ENCODE data around the gene CORO2B. TPM values are rescaled to one million over a fixed set of nuclear protein-coding genes. Genes with fewer than 3 reads are reported as not detected.

Gene CORO2B
- total and polyA plus RNA-seq, 8 donors, result 3.0 to 27.7 (median 21.0) TPM

GRCh38 chr15:68612503-68612902 lies 33.7 kb downstream of the CORO2B start:
- Histone ChIP-seq H3K9me3 (no peaks in the 10 kb centered on the region), H3K36me3 (no peaks in the 10 kb centered on the region), H3K27ac (no peak overlapping the region), H3K27me3 (no peaks in the 10 kb centered on the region), H3K4me1 (peaks cover 6 to 9% of the 10 kb centered on the region in 2 donors), H3K4me3 (no peak overlapping the region)
- intact Hi-C loops (cut with DNase I), result no loop called here
- ATAC-seq (no peak), DNase-seq (no peak)
- TF ChIP-seq, protein P1, sequence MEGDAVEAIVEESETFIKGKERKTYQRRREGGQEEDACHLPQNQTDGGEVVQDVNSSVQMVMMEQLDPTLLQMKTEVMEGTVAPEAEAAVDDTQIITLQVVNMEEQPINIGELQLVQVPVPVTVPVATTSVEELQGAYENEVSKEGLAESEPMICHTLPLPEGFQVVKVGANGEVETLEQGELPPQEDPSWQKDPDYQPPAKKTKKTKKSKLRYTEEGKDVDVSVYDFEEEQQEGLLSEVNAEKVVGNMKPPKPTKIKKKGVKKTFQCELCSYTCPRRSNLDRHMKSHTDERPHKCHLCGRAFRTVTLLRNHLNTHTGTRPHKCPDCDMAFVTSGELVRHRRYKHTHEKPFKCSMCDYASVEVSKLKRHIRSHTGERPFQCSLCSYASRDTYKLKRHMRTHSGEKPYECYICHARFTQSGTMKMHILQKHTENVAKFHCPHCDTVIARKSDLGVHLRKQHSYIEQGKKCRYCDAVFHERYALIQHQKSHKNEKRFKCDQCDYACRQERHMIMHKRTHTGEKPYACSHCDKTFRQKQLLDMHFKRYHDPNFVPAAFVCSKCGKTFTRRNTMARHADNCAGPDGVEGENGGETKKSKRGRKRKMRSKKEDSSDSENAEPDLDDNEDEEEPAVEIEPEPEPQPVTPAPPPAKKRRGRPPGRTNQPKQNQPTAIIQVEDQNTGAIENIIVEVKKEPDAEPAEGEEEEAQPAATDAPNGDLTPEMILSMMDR (IDR thresholded peaks at IDR 0.05), result no peak

GRCh38 chr15:68612979-68613740 lies 34.4 kb downstream of the CORO2B start:
- H3K4me1 ChIP-seq, result peaks cover 6 to 8% of the 10 kb centered on the region in 2 donors
- no peak overlapping the region for H3K27ac ChIP-seq
- DNase-seq, result no peak
- no peak overlapping the region for H3K4me3 ChIP-seq
- no peaks in the 10 kb centered on the region for H3K36me3 ChIP-seq
- TF ChIP-seq, protein P1 (IDR thresholded peaks at IDR 0.05), result no peak
- no peaks in the 10 kb centered on the region for H3K9me3 ChIP-seq
- H3K27me3 ChIP-seq, result no peaks in the 10 kb centered on the region
- intact Hi-C loops (cut with DNase I), result no loop called here
- ATAC-seq, result no peak

- DNase-seq (no peak), ATAC-seq (no peak)
- H3K36me3 ChIP-seq, result no peaks in the 10 kb centered on the region
- H3K4me1 ChIP-seq, result peaks cover 8 to 18% of the 10 kb centered on the region in 2 donors
- TF ChIP-seq, protein P1 (IDR thresholded peaks at IDR 0.05), result no peak
- H3K9me3 ChIP-seq, result no peaks in the 10 kb centered on the region
- H3K4me3 ChIP-seq, result no peak overlapping the region
- H3K27me3 ChIP-seq, result no peaks in the 10 kb centered on the region
- no peak overlapping the region for H3K27ac ChIP-seq
- intact Hi-C loops (cut with DNase I), result no loop called here
Observed at GRCh38 chr15:68614286-68615035, 35.7 kb downstream of the CORO2B start.

- peaks cover 8 to 18% of the 10 kb centered on the region in 2 donors for H3K4me1 ChIP-seq
- no peak overlapping the region for H3K27ac ChIP-seq
- no peak overlapping the region for H3K4me3 ChIP-seq
- intact Hi-C loops (cut with DNase I), result no loop called here
- no peak for DNase-seq
- no peak for ATAC-seq
- H3K9me3 ChIP-seq, result no peaks in the 10 kb centered on the region
- no peaks in the 10 kb centered on the region for H3K36me3 ChIP-seq
- no peaks in the 10 kb centered on the region for H3K27me3 ChIP-seq
- TF ChIP-seq, protein P1 (IDR thresholded peaks at IDR 0.05), result no peak
Observed at GRCh38 chr15:68615301-68615700, 36.5 kb downstream of the CORO2B start.

GRCh38 chr15:68615811-68616210 lies 37.0 kb downstream of the CORO2B start:
- TF ChIP-seq, protein P1 (IDR thresholded peaks at IDR 0.05), result no peak
- Histone ChIP-seq H3K4me3 (no peak overlapping the region), H3K9me3 (no peaks in the 10 kb centered on the region), H3K27me3 (no peaks in the 10 kb centered on the region), H3K36me3 (no peaks in the 10 kb centered on the region), H3K27ac (no peak overlapping the region), H3K4me1 (peaks cover 8 to 18% of the 10 kb centered on the region in 2 donors)
- intact Hi-C loops (cut with DNase I), result no loop called here
- no peak for DNase-seq
- no peak for ATAC-seq
